NCI-H1436 treated with DMSO at 0.1 percent for 48 hours (cell line): ENCODE results near the gene MYO19.
"Not testable (repeated sequence)": the region's sequence is repeated elsewhere in the genome, so short reads cannot be mapped to it uniquely, and the experiment has no call there.

Experiments
- DNase-seq: peaks from one replicate; lab custom pipeline; 2025; lab: John Stamatoyannopoulos, UW

MYO19 gene

DNA sequence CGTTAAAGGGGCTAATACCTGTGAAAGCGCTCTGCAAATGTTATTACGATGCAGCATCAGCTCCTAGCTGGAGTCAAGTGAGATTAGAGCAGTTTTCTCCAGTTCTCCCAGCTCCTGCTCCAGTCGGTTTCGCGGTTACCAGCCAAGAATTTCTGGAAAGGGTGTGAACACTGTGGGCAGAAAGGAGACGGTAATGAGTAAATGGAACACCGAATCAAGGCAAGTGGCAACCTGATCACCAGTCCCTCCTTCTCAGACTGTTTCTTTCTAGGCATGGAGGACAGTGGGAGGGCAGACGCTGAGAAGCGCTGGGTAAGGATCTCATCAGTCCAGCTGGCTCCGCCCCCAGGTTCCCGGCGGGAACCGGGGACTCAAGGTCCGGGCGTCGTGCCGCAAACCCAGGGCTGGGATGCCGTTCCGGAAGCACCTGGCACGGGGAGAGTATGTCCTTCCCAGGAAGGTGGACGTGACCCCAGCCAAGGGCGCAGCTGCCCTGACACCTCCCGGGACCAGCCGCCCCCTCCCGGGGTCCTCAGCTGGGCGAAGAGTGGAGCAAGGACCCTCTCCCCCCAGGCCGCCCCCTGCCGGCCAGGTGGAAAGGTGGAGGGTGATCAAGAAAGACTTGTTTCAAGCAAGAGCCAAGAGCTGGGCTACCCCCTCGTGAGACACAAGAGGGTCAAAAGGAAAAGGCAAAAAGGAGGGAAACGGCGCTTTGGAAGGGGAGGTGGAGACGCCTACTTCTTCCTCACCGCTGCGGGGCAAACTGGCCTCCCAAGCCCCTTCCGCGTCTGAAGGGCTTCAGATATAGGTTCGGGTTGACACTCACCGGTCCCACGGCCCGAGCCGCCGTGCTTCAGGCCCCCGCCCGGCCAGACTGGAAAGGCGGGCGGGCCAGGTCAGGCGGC is 481 bp downstream of the MYO19 start:
- DNase-seq: peak; percentile 42

DNA sequence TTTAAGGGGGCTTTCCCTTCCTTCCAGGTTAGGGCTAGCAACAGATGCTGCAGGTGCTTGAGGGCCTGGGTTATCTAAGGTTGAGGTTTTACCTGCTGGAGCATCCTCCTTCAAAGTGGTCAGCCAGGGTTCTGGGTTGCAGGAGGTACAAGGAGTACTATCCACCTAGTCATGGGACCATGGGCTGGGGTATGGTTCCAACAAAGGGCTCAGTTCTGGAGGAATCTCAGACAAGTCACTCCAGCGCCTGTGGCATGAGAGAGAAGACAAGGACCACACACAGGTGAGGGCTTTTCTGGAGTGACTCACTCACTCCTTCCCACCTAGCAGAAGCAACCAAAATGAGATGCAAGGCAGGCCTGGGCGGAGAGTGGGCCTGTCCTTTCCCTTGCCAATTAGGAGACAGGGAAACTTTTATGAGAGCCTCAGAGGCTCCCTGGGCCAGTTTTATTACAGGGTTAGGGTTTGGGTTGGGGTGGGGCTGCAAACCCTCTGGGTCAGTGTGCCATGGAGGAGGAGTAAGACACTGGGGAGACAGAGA is 2.2 kb downstream of the MYO19 start:
- no peak for DNase-seq

- no peak for DNase-seq
Observed at GRCh38 chr17:36529121-36529520, 5.5 kb downstream of the MYO19 start.

DNA sequence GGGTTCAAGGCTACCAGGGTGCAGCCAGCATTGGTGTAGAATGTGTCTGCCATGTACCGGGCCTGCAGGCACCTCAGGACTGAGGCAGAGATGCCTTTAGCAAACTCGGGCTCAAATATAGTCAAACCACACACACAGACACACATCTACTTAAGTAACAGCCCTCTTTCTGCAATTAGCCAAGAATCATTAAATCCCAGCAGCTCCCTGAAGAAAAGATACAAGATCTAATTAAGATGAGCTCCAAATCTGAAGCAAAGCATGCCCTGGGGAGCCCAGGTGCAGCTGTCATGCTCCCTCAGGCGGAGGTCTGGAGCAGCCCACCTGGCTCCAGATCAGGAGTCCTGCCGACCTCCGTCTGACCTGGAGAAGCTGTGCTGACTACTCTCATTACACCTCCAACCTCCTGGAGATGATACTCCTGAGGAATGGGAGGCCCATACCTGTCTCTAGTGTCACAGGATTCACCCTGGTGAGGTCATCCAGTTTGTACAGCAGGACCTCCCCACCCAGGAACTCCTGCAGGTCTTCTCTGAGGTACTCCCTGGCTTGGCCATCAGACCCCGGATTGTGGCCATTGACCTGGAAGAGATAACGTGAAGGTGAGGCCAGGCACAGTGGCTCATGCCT is 6.9 kb downstream of the MYO19 start:
- DNase-seq: no peak

GRCh38 chr17:36525888-36526287 is 8.8 kb downstream of the MYO19 start:
- no peak for DNase-seq

DNA sequence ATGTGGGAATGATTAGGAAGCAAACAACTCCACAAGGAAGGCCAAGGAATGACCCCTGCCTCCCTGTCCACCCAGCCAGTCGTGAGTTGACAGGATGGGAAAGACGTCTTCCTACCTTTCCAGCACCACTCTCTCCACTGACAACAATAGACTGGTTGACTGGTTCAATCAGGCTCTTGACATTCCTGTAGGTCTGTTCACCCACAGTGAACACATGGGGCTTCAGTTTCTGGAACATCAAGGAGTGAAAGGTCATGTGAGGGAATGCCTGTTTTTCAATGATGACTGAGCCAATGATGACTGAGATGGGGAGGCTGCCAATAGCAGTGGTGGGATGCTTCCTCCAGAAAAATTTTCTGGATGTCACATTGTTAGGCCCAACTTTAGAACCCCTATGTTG is 9.6 kb downstream of the MYO19 start:
- no peak for DNase-seq

GRCh38 chr17:36524428-36524876 is 10.2 kb downstream of the MYO19 start:
- no peak for DNase-seq

- DNase-seq: no peak
Observed at GRCh38 chr17:36523113-36523512, 11.6 kb downstream of the MYO19 start.

GRCh38 chr17:36515837-36516236 is 18.8 kb downstream of the MYO19 start:
- no peak for DNase-seq

GRCh38 chr17:36514856-36515255 is 19.8 kb downstream of the MYO19 start:
- no peak for DNase-seq

DNA sequence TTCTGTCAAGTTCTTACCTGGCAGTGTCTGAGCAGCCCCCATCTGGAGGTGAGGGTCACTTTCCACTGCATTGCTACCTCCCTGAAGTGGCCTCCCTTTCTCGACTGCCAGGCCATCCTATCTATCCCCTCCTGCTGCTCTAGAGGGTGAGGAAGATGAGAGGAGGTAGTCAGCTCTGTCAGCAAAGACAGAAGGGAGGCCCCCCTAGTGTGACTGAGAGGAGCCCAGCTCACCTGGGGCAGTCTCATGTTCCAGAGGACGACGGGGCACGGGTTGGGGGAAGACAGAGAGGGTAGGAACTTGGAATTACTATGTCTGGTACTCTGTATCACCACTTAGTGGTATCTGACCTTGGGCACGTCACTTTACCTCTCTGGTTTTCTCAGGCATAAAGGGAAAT is 22.0 kb downstream of the MYO19 start:
- DNase-seq: no peak

DNA sequence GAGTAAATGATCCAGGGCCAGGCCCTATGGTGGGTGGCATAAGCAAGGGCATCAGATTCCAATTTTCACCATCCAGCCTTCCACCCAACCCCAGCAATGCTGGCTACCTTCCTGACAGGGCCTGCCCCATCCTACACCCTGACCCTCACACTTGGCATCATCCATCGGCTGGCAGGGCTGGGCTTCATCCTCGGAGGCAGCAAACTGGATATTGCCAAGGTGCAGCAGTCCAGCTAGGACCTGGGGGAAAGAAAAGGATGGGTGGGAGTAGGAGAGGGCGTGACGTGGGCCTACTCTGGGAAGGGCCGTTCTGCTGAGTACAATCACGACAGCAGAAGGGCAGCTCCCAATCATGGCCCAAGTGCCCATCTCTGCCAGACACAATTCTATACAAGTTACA is 23.5 kb downstream of the MYO19 start:
- DNase-seq: no peak

DNA sequence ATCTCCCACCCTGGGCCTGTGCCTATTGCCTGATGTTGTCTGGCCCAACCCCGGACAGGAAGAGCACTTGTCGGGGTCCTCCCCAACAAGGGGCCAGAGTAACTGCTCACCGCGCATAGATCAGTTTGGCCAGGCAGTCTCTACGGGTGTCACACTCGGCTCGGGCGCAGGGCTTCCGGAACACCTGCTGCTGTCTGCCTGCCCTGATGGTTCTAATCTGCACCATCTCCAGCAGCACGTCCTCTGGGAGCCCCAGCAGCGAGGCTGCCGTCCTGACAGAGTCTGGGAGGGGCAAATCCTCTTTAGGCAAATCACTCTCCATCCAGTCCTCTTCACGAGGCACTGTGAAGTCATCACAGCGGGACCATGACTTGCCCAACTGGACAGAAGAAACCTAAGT is 24.0 kb downstream of the MYO19 start:
- no peak for DNase-seq

- no peak for DNase-seq
Observed at GRCh38 chr17:36509272-36509985, 25.2 kb downstream of the MYO19 start.

GRCh38 chr17:36508439-36508838 is 26.2 kb downstream of the MYO19 start:
- not testable (repeated sequence) for DNase-seq

- DNase-seq: no peak
Observed at GRCh38 chr17:36507266-36507665, 27.4 kb downstream of the MYO19 start.

DNA sequence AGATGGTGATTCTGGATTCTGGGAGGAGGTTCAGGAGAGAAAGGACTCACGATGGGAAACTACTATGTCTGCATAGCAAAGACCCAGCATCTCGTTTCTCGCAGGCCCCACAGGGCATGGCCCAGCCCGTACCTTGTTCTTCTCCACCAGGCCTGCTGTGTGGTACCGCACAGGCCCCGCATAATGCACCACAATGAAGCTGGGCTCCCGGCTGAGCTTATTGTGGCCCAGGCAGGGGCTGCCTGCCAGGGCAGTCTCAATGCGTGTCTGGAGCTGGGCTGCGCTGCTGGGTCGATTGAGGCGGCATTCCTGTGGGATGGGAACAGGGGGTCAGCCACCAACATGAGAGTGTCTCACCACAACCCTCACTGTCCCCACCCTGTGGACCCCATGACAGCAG is 27.8 kb downstream of the MYO19 start:
- no peak for DNase-seq

- DNase-seq: no peak
Observed at GRCh38 chr17:36506249-36506826, 28.3 kb downstream of the MYO19 start.

DNA sequence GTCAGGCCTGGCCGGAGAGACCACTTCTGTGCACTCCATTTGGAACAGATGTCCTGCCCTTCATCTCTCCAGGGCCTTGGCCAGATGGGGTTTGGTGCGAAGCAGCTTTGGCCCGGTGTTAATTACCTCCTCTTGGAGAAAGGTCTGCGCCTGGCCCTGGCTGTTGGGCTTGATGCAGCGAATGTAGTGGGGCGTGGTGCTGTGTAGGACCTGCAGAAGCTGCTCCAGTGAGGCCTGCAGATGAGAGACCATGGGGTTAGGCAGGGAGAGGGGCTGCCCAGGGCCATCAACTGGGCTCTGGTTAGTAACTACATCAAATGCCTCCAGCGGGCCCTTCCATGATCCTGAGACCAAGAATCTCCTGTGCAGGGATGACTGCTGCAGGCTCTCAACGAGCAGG is 29.5 kb downstream of the MYO19 start:
- DNase-seq: no peak

- DNase-seq: no peak
Observed at GRCh38 chr17:36504156-36504545, 30.5 kb downstream of the MYO19 start.

DNA sequence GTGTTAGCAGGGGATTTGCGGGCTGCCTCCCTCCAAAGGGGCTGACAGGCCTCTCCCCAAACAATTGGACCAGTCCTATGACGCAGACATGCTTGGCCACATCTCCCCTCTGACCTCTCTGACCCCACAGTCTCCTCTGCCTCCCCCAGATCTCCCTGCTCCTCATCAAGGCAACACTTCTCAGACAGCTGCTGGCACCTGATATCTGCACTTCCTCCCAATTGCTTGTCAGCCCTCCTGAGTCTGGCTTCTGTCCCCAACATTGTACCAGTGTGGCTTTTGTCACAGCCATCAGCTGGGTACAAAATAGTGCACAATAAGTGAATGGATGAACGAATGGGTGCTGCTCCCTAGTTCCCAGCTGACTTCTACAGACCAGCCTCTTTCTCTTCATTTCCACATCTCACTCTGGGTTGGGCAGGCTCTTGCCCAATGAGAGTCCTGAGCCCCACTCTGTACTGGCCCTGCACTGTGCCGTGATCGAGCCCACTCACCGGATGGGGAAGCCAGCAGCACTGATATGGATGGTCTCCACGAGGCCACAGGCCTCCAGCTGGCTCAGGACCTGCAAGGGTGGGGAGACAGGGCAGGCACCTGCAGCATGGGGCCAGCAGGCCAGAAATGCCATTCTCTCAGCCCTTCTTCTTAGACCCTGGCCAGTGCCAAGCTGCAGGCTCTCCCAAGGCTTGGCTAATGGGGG is 31.1 kb downstream of the MYO19 start:
- DNase-seq: no peak

- DNase-seq: no peak
Observed at GRCh38 chr17:36501963-36502362, 32.7 kb downstream of the MYO19 start.
